HEK293 (cell line): Measurements from ENCODE around the gene ARID1A.

ENCODE experiments used
- CTCF ChIP-seq: fragments of 450-650 bp; formaldehyde crosslinking; IDR thresholded peaks from 2 replicates; pipeline ENCODE4 v1.5.1; 2016; ENCODE audit warnings: missing biosample characterization, missing genetic modification characterization
- ZNF2 ChIP-seq: fragments of 450-650 bp; formaldehyde crosslinking; IDR thresholded peaks from 2 replicates; pipeline ENCODE4 v1.5.1; 2016; ENCODE audit warnings: missing biosample characterization, missing genetic modification characterization
- ZNF76 ChIP-seq: fragments of 450-650 bp; formaldehyde crosslinking; IDR thresholded peaks from 2 replicates; pipeline ENCODE4; 2016; ENCODE audit warnings: low read depth, missing biosample characterization, missing genetic modification characterization, borderline replicate concordance

DNA sequence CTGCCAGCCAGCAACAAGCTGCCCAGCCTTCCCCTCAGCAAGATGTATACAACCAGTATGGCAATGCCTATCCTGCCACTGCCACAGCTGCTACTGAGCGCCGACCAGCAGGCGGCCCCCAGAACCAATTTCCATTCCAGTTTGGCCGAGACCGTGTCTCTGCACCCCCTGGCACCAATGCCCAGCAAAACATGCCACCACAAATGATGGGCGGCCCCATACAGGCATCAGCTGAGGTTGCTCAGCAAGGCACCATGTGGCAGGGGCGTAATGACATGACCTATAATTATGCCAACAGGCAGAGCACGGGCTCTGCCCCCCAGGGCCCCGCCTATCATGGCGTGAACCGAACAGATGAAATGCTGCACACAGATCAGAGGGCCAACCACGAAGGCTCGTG is 78.6 kb downstream of the ARID1A start:
- no peak for TF ChIP-seq CTCF (tag by site-specific recombination)
- no peak for TF ChIP-seq ZNF76 (tag by site-specific recombination)
- no peak for TF ChIP-seq ZNF2 (tag by site-specific recombination)
